Caki2 (cell line): ENCODE data around the gene CASKIN2. TPM values are rescaled to one million over a fixed set of nuclear protein-coding genes. Genes with fewer than 3 reads are reported as not detected.
A peak's percentile ranks its signal among the peaks of the same experiment; 100 is the strongest.

Source experiments
- DNase-seq: peaks from one replicate; pipeline ENCODE4 v3.0.0-alpha.2; 2015; ENCODE audit warnings: low read depth
- in situ Hi-C: cut with HindIII; loops from 2 replicates; pipeline ENCODE4 v1.10.0; 2016; ENCODE audit warnings: low sequenced_read_pairs, low pct_unique_long_range_greater_than_20kb, mixed read lengths
- total RNA-seq: library from RNA; depleted of rRNA; stranded (reverse); fragments of >200 nt; shearing (Covaris generic); gene quantifications from 2 replicates; pipeline ENCODE4 v1.2.3, GENCODE V29; 2014; ENCODE audit warnings: low replicate concordance; rRNA removed

CASKIN2 gene
- total RNA-seq = 12.9 and 16.9 TPM in 2 replicates

DNA sequence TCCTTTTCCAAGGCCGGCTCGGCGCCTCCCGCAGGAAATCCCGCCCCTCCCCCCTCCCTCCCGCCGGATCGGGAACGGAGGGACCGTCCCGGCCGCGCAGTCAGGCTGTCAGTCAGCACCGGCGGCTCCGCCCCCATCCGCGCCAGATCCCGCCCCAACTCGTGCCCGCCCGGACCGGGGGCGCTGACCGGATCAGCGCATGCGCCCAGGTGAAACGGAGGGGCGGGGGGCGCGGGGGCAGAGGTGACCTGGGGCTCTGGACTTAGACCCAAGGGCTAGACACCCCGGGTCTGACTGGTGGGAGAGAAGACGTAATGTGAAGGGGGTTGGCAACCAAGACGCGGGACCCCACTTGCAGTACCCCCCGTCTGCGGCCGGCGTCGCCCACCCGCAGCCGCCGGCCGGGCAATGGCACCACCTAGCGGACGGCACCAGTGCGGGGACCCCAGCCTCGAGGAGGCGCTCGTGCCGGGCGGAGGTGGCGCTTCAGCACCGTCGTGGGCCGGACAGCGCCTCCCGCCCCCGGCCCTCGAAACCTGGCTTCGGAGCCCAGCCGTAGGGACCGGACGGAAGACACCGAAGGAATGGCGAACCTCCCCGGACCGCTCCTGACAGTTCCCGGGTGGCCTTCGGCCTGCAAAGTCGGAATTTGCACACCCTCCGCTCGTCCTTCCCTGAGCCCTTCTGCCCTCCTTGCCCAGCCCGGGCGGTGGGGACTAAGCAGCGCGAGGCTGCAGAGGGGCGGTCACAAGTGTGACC is at the start of gene CASKIN2:
Gene CASKIN2, minus strand, starts transcription at position 42 of the 759 bp plus-strand sequence. CDS start 1,733 bp downstream, outside the sequence.
- DNase-seq = peak; percentile 88
- in situ Hi-C loops = no loop called here

DNA sequence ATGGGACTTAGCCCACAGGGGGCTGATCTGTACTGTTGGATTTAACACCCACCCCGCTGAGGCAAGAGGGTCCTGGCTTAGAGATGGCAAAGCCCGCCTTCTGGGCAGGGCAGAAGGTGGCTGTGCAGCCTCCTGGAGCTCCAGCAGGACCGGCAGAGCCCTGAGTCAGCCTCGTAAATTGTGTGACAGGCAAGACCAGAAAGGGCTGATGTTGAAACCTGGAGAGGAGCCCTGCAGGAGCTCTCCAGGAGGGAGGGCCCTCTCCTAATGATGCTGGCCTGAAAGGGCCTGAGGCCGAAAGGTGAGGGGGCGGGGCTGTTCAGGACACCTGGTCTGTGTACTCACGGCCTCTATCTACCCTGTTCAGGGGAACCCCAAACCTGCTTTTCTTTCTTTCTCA is 49.7 kb upstream of the CASKIN2 start:
- DNase-seq = no peak
- in situ Hi-C loops = no loop called here

DNA sequence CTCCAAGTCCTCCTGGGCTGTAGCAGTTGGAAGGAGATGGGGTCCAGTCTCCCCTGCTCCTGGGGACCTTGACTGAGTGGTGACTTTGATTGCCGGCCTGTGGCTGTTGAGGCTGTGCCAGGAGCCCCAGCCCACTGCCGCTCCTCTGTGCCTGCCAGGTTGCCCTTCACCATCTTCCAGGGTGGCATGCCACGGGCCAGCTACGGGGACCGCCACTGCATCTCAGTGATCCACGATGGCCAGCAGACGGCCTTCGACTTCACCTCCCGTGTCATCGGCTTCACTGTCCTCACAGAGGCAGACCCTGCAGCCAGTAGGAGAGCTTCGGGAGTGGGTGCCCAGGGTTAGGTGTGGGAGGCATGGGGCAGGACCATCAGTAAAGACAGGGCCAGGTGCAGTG is 48.9 kb upstream of the CASKIN2 start:
- DNase-seq = no peak
- in situ Hi-C loops = no loop called here

- no peak for DNase-seq
- in situ Hi-C loops = no loop called here
Measured at GRCh38 chr17:75563063-75563758, 47.9 kb upstream of the CASKIN2 start.

DNA sequence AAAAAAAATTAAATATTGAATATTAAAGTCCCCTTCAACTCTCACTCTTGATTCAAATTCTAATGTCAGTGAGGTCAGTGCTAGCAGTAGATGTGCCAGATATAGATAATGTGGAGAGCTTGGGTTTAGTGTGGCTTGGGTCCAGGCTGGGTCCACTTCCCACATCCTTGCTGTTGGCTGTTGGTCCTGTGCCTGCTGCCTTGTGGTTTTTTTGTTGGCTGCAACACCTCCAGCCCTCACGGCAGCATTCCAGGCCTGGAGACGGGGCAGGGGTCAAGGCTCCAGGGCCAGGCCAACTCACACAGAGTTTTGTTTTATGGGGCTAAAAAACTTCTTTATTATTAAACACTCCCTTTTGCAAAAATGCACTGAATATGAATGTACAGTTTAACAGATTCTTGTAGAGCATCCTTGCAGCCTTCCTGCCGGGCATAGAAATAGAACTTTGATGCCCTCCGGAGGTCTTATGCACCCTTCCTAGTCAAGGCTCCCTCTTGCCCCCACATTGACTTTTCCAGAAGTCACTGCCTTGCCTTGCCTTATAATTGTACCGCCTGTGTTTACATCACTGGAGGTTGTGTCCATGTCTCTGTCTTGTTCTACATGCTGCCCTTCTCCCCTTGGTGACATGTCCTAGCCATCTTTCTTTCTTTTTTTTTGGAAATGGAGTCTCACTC is 46.7 kb upstream of the CASKIN2 start:
- in situ Hi-C loops = no loop called here
- DNase-seq = no peak

GRCh38 chr17:75559958-75560533 is 44.7 kb upstream of the CASKIN2 start:
- no peak for DNase-seq
- in situ Hi-C loops = no loop called here

DNA sequence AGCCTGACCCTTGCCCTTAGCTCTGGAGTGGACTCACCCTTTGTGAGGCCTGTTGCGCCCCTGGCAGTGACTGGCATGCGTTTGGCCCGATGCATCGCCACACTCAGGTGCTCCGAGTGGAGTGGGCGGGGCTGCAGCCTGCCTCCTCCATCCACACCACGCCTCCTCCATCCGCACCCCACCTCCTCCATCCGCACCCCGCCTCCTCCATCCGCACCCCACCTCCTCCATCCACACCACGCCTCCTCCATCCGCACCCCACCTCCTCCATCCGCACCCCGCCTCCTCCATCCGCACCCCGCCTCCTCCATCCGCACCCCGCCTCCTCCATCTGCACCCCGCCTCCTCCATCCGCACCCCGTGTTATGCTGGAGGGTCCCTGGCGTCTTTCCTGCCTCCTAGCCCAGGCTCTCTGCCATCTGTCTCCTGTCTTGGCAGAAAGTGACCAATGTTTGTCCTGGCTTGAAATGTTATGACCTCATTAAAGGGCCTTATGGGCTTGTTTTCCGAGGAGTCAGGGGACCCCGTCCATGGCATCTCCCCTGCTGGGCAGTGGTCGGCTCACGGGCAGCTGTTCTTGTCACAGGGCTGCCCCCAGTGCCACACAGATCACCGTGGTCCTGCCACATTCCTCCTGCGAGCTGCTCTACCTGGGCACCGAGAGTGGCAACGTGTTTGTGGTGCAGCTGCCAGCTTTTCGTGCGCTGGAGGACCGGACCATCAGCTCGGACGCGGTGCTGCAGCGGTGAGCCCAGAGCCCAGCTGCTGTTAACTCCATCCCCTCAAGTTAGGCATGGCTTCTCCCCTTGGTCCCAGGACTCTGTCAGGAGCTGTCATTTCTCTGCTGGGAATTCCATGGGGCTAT is 43.6 kb upstream of the CASKIN2 start:
- DNase-seq = no peak
- in situ Hi-C loops = no loop called here

DNA sequence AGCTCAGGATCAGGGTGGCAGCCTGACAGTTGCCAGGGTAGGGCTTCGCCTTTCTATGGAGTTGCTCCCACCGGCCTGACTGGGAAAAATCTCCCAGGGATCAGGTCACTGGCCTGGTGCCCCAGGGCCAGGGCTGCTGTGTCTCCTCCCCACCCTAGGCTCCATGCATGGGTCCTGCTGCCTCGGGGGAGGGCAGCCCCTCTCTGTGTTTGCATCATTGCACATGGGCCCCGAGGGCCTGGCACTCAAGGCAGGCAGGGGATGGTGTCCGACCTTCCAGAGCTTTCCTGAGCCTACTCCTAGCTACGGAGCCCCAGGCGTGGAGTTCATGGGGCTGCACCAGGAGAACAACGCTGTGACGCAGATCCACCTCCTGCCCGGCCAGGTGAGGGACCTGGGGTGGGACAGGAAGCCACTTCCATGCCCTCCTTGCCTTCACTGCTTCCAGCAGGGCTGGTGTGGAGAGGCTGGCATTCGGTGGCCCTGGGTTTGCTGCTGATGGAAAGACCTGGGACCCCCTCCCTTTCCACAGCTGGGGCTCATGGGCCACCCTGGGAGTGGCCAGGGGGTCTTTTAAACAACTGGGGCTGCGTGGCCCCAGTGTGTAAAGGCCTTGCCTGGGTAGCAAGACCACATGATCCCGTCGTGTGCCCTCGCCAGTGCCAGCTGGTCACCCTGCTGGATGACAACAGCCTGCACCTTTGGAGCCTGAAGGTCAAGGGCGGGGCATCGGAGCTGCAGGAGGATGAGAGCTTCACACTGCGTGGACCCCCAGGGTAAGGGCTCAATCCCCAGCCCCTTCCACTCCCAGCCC is 42.7 kb upstream of the CASKIN2 start:
- in situ Hi-C loops = no loop called here

GRCh38 chr17:75557075-75557851 is 41.9 kb upstream of the CASKIN2 start:
- peak; percentile 97 for DNase-seq
- in situ Hi-C loops = no loop called here

More for the DNA sequence above, 42.7 kb upstream of the CASKIN2 start:
- no peak for DNase-seq

- in situ Hi-C loops = no loop called here
- DNase-seq = no peak
Measured at GRCh38 chr17:75555679-75556153, 40.4 kb upstream of the CASKIN2 start.

GRCh38 chr17:75553295-75554110 is 38.2 kb upstream of the CASKIN2 start:
- in situ Hi-C loops = no loop called here
- no peak for DNase-seq

DNA sequence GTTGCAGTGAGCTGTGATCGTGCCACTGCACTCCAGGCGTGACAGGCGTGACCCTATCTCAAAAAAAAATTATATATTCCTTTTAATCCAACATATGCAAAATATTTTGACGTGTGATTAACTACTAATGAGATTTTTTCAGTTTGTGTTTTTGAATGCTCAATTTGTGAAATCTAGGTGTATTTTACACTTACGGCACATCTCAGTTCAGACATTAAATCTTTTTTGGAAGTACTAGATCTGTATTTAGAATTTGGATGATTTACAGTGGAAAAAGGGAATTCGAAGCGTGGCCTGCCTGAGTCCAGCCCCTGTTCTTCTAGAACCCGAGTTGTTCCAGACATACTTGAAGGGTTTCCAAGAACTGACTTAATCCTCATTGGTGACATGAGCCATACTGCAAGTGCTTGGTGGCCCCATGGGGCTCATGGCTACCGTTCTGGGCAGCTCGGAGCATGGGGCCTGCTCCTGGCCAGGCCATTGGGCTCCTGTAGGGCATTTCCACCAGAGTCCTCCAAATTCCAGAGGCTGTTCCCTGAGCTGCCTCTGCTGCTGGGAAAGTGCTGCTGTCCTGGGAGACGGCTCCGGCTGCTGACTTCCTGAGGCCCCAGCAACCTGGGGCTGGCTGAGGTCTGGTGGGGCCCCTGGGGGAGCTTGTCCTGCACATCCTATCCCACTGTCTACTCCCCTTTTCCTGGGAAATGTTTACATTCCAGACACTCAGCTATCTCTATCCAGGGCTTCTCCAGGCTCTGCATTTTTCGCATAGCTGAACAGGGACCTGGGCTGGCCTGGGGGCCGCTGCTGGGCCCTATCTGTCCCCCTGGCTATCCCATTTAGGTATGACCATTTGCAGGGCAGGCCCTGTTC is 37.3 kb upstream of the CASKIN2 start:
- in situ Hi-C loops = no loop called here
- no peak for DNase-seq

DNA sequence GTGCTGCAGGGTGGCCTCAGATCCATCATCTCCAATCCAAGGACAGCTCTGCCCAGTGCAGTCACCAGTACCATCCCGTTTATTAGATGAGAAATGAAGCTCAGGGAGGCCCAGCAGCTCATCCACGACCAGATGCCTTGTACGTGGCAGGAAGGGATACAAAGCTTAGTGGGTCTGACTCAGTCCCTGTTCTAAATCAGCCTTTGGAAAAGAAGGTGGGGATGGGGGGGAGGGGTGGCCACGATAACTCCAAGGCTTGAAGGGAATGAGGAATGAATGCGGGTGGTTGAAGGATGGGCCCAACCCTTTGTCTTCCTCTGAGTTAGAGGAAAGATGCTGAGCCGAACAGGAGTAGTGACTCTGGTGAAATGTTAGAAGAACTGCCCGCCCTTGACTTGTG is 35.9 kb upstream of the CASKIN2 start:
- in situ Hi-C loops = no loop called here
- DNase-seq = peak; percentile 20

DNA sequence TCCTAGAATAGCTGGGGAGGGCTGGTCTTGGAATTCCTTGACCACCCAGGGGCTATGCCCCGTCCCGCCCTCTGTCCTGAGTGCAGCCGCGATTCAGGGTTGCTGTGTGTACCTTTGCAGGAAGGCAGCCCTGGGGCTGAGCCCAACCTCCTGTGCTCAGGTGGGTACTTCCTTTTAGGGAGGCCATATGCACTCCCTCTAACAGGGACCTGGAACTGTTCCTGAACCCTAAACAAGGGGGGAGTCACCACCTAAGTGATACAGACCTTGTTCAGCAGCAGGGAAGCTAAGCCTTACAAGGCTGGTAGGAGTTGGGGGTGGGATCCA is 34.8 kb upstream of the CASKIN2 start:
- in situ Hi-C loops = no loop called here
- DNase-seq = no peak
